K562 (cell line): Measurements from ENCODE around the gene DDAH2. TPM values are rescaled to one million over a fixed set of nuclear protein-coding genes. Genes with fewer than 3 reads are reported as not detected.

Source experiments
- ATF2 ChIP-seq: sonication (generic); formaldehyde crosslinking; IDR thresholded peaks from 2 replicates; pipeline ENCODE4 v1.8.1; 2022; ENCODE audit warnings: missing genetic modification reagents
- CBX2 ChIP-seq: fragments of 200-600 bp; sonication (generic); IDR thresholded peaks from one replicate; pipeline ENCODE4 v1.6.1; 2012; ENCODE audit warnings: mild to moderate bottlenecking, low read length, inconsistent platforms; ENCODE audit not compliant: insufficient read depth, poor library complexity, severe bottlenecking
- DACH1 ChIP-seq: fragments of 450-650 bp; IDR thresholded peaks from 2 replicates; pipeline ENCODE4 v1.6.1; 2018; ENCODE audit not compliant: partially characterized antibody
- GABPB2 ChIP-seq: fragments of 250-450 bp; sonication (Bioruptor Pico); conservative IDR thresholded peaks from 2 replicates; pipeline ENCODE4 v1.5.1; 2021; ENCODE audit warnings: mild to moderate bottlenecking
- MAZ ChIP-seq, 2 experiments: fragments of 450-650 bp in 1 of 2; sonication (generic) in 1 of 2; formaldehyde crosslinking; IDR thresholded peaks in 1 of 2; conservative IDR thresholded peaks in 1 of 2; 2 replicates each; pipeline versions ENCODE4 v1.4.0 to v1.5.0; 2020; ENCODE audit warnings: mild to moderate bottlenecking in 1 of 2, missing genetic modification reagents in 1 of 2
- NUFIP1 ChIP-seq: fragments of 450-650 bp; IDR thresholded peaks from 2 replicates; pipeline ENCODE4 v1.6.1; 2018; ENCODE audit not compliant: partially characterized antibody
- PHTF2 ChIP-seq: fragments of 250-450 bp; sonication (Bioruptor Pico); IDR thresholded peaks from 2 replicates; pipeline ENCODE4 v1.5.0; 2021; ENCODE audit warnings: mild to moderate bottlenecking
- RBBP5 ChIP-seq: fragments of 200-600 bp; sonication (generic); IDR thresholded peaks from 2 replicates; pipeline ENCODE4 v1.6.1; 2012; ENCODE audit warnings: borderline replicate concordance, mild to moderate bottlenecking, low read length, control low read depth, inconsistent platforms; ENCODE audit not compliant: insufficient read depth, poor library complexity, severe bottlenecking
- REST ChIP-seq, 2 experiments: fragments of 450-650 bp; formaldehyde crosslinking in 1 of 2; IDR thresholded peaks; 2 replicates each; pipeline versions ENCODE4 v1.4.0 to v1.6.1; 2014 to 2020; ENCODE audit warnings: mild to moderate bottlenecking in 2 of 2, borderline replicate concordance in 1 of 2, low read depth in 1 of 2
- SOX6 ChIP-seq: fragments of 450-650 bp; IDR thresholded peaks from 2 replicates; pipeline ENCODE4 v1.6.1; 2014; ENCODE audit warnings: mild to moderate bottlenecking
- SRF ChIP-seq, 2 experiments: fragments of 250-450, 450-650 bp in 1 of 2; sonication (Bioruptor Pico) in 1 of 2; sonication (generic) in 1 of 2; formaldehyde crosslinking; IDR thresholded peaks; 2 replicates each; pipeline versions ENCODE4 v1.5.0 to v1.5.1; 2020 to 2022; ENCODE audit warnings: mild to moderate bottlenecking in 1 of 2, missing genetic modification reagents in 1 of 2
- TAF1 ChIP-seq: IDR thresholded peaks from 2 replicates; pipeline ENCODE4 v1.6.1; 2011; ENCODE audit warnings: mild to moderate bottlenecking, low read length, moderate library complexity; ENCODE audit not compliant: insufficient read depth, control insufficient read depth, severe bottlenecking; ENCODE audit errors: extremely low read depth
- THRAP3 ChIP-seq: fragments of 450-650 bp; IDR thresholded peaks from 2 replicates; pipeline ENCODE4 v1.6.1; 2016; ENCODE audit warnings: mild to moderate bottlenecking, inconsistent platforms, borderline replicate concordance
- ZBTB7A ChIP-seq: IDR thresholded peaks from 2 replicates; pipeline ENCODE4 v1.6.1; 2011; ENCODE audit warnings: low read depth, mild to moderate bottlenecking, low read length, moderate library complexity, borderline replicate concordance; ENCODE audit not compliant: control insufficient read depth
- polyA plus RNA-seq, 8 experiments: library from polyadenylated mRNA; depleted of rRNA in 4 of 8; stranded (reverse) in 5 of 8; unstranded in 3 of 8; fragments of >200 nt; fragmentation: Nextera tagmentation in 2 of 8; fragmentation: Illumina TruSeq in 1 of 8; extraction: Ambion mirVana in 2 of 8; extraction: Trizol in 1 of 8; gene quantifications; 2 replicates each; pipeline versions ENCODE4 v1.2.1 to v1.2.3, GENCODE V29; 2011 to 2014; ENCODE audit warnings: inconsistent platforms in 1 of 8, missing spikeins in 1 of 8
- total RNA-seq, 7 experiments: library from RNA; depleted of rRNA in 6 of 7; stranded (reverse); fragments of >200 nt in 6 of 7; fragmentation: Illumina TruSeq in 2 of 7; extraction: Trizol in 2 of 7; gene quantifications; 2 replicates each; pipeline versions ENCODE4 v1.2.1 to v1.2.3, GENCODE V29; 2011 to 2021; ENCODE audit warnings: low replicate concordance in 1 of 7
- TF ChIP-seq, protein P1 (sequence below): fragments of 250-450 bp; sonication (Bioruptor Pico); IDR thresholded peaks from 2 replicates; pipeline ENCODE4 v1.5.0; 2021

Gene DDAH2
- total and polyA plus RNA-seq, 9 of the 15 experiments (the other 6 are each of a cell fraction or from before 2014, with no cell fraction given): 1.8 to 45.4 (median 21.4) TPM

GRCh38 chr6:31725502-31726350, 3.4 kb downstream of the DDAH2 start (continued):
- TF ChIP-seq REST (IDR thresholded peaks at IDR 0.05; ENCODE audit: borderline replicate concordance) (0 out of 2 replicates have a peak, but pooled peaks have one; percentile 22), REST (CRISPR knock-in tag; IDR thresholded peaks at IDR 0.05; ENCODE audit: low read depth) (peak; percentile 78; the same call in 1 of the 2 replicates), DACH1 (no peak), ZBTB7A (no peak), SOX6 (peak; percentile 37; the same call in 1 of the 2 replicates), GABPB2 (CRISPR knock-in tag) (no peak), THRAP3 (no peak), RBBP5 (peak; percentile 43), TAF1 (no peak), SRF (CRISPR knock-in tag; IDR thresholded peaks at IDR 0.05) (no peak), PHTF2 (CRISPR knock-in tag) (peak; percentile 3; the same call in 1 of the 2 replicates), CBX2 (no peak), MAZ (CRISPR knock-in tag; conservative IDR thresholded peaks at IDR 0.05 in 1 of 2, IDR thresholded peaks at IDR 0.05 in 1 of 2) (peak in 1 of 2 experiments; percentile 74; a peak in 2 of 4 replicates), NUFIP1 (peak; percentile 74), ATF2 (CRISPR knock-in tag) (no peak)
- TF ChIP-seq, protein P1, sequence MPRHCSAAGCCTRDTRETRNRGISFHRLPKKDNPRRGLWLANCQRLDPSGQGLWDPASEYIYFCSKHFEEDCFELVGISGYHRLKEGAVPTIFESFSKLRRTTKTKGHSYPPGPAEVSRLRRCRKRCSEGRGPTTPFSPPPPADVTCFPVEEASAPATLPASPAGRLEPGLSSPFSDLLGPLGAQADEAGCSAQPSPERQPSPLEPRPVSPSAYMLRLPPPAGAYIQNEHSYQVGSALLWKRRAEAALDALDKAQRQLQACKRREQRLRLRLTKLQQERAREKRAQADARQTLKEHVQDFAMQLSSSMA (CRISPR knock-in tag): no peak
